Endodermal cell (in vitro differentiated cells): Measurements from ENCODE around the gene CDHR3. TPM values are rescaled to one million over a fixed set of nuclear protein-coding genes. Genes with fewer than 3 reads are reported as not detected.
A peak's percentile ranks its signal among the peaks of the same experiment; 100 is the strongest.

Source experiments
- DNase-seq: peaks from one replicate; pipeline ENCODE4 v3.0.0-alpha.2; 2017
- H3K27ac ChIP-seq: 2 replicates; pipeline ENCODE4 v1.5.1; 2013; ENCODE audit warnings: mild to moderate bottlenecking, low read depth, low read length, moderate library complexity
- H3K27me3 ChIP-seq: 2 replicates; pipeline ENCODE4 v1.6.1; 2013; ENCODE audit warnings: mild to moderate bottlenecking, low read length, moderate library complexity; ENCODE audit not compliant: insufficient read depth, control insufficient read depth, poor library complexity, severe bottlenecking
- H3K36me3 ChIP-seq: 2 replicates; pipeline ENCODE4 v1.7.0; 2013; ENCODE audit warnings: mild to moderate bottlenecking, low read length, moderate library complexity; ENCODE audit not compliant: control insufficient read depth, insufficient read depth
- H3K4me1 ChIP-seq: one replicate; pipeline ENCODE4 v1.7.0; 2013; ENCODE audit warnings: low read length; ENCODE audit not compliant: control insufficient read depth, insufficient read depth
- H3K4me3 ChIP-seq: 2 replicates; pipeline ENCODE4 v1.5.1; 2013; ENCODE audit warnings: mild to moderate bottlenecking, low read length, moderate library complexity
- H3K9ac ChIP-seq: 2 replicates; pipeline ENCODE4 v1.6.1; 2013; ENCODE audit warnings: mild to moderate bottlenecking, low read length, moderate library complexity; ENCODE audit not compliant: poor library complexity, severe bottlenecking; ENCODE audit errors: extremely low read depth
- H3K9me3 ChIP-seq: 2 replicates; pipeline ENCODE4 v1.6.1; 2013; ENCODE audit warnings: mild to moderate bottlenecking, low read length, moderate library complexity; ENCODE audit not compliant: control insufficient read depth
- H3K27ac Mint-ChIP-seq: 2 replicates; pipeline ENCODE4 v1.8.0; 2020; ENCODE audit warnings: mixed read lengths
- H3K27me3 Mint-ChIP-seq: 2 replicates; pipeline ENCODE4 v1.8.0; 2021; ENCODE audit warnings: mild to moderate bottlenecking, mixed read lengths; ENCODE audit not compliant: insufficient read depth
- H3K36me3 Mint-ChIP-seq: 2 replicates; pipeline ENCODE4 v1.8.0; 2020; ENCODE audit warnings: low read depth, mixed read lengths
- H3K4me1 Mint-ChIP-seq: 2 replicates; pipeline ENCODE4 v1.8.0; 2020; ENCODE audit warnings: mixed read lengths
- H3K4me3 Mint-ChIP-seq: 2 replicates; pipeline ENCODE4 v1.8.0; 2020; ENCODE audit warnings: mild to moderate bottlenecking, moderate library complexity, mixed read lengths
- H3K9me3 Mint-ChIP-seq: 2 replicates; pipeline ENCODE4 v1.8.0; 2020; ENCODE audit warnings: mild to moderate bottlenecking, mixed read lengths
- CTCF ChIP-seq: fragments of 200-600 bp; sonication (generic); conservative IDR thresholded peaks from 2 replicates; pipeline ENCODE4 v1.5.0; 2021; ENCODE audit warnings: antibody characterized with exemption, mild to moderate bottlenecking
- WGBS, 2 experiments: methylation state at CpG; one replicate each; pipeline versions ENCODE4 v1.1.5 to v1.1.7; 2013; ENCODE audit warnings: missing lambda C conversion rate in 2 of 2, mixed read lengths in 1 of 2; ENCODE audit not compliant: insufficient coverage in 1 of 2, insufficient read length in 1 of 2; 5-methylcytosine and 5-hydroxymethylcytosine counted together
- total RNA-seq, 2 donors: library from RNA; stranded (reverse); fragmentation: NEBNext Ultra II Directional in 1 of 2; extraction: Animal tissue kit (Norgen Biotek cat#: 25700) in 1 of 2; gene quantifications; 2 replicates in 1 of 2; 3 replicates in 1 of 2; pipeline ENCODE4 v1.2.1, GENCODE V29; 2021

The CDHR3 gene
- total RNA-seq, 2 donors from 2014 or later: 7.5 to 16.1 TPM

GRCh38 chr7:105974471-105974870 is 11.4 kb downstream of the CDHR3 start:
- H3K9ac ChIP-seq: no peak overlapping the region
- no peak for TF ChIP-seq CTCF
- H3K9me3 ChIP-seq: no peaks in the 10 kb centered on the region

GRCh38 chr7:105975770-105976417 is 12.8 kb downstream of the CDHR3 start:
- 85 to 96% methylated on average over 3 to 8 of the region's 8 CpGs for WGBS, 2 experiments

More at GRCh38 chr7:105974471-105974870, 11.4 kb downstream of the CDHR3 start:
- no peak overlapping the region for H3K27ac ChIP-seq
- WGBS, 2 experiments: 82 to 100% methylated on average over 2 to 5 of the region's 5 CpGs
- no peaks in the 10 kb centered on the region for H3K36me3 ChIP-seq
- Mint-ChIP-seq H3K27me3 (peaks cover 6% of the 10 kb centered on the region), H3K36me3 (no peaks in the 10 kb centered on the region), H3K4me3 (no peak overlapping the region), H3K4me1 (peaks cover 19% of the 10 kb centered on the region), H3K27ac (no peak overlapping the region), H3K9me3 (peaks cover 2% of the 10 kb centered on the region)
- DNase-seq: peak; percentile 61
- no peaks in the 10 kb centered on the region for H3K4me1 ChIP-seq
- H3K4me3 ChIP-seq: no peak overlapping the region
- no peaks in the 10 kb centered on the region for H3K27me3 ChIP-seq

GRCh38 chr7:105976868-105977267 is 13.8 kb downstream of the CDHR3 start:
- Histone ChIP-seq H3K4me1 (no peaks in the 10 kb centered on the region), H3K27ac (no peak overlapping the region), H3K9ac (no peak overlapping the region), H3K36me3 (no peaks in the 10 kb centered on the region), H3K27me3 (no peaks in the 10 kb centered on the region), H3K9me3 (no peaks in the 10 kb centered on the region), H3K4me3 (no peak overlapping the region)
- peak; percentile 20 for DNase-seq
- H3K4me1 Mint-ChIP-seq: peaks cover 22% of the 10 kb centered on the region
- H3K27ac Mint-ChIP-seq: no peak overlapping the region
- no peaks in the 10 kb centered on the region for H3K9me3 Mint-ChIP-seq
- H3K27me3 Mint-ChIP-seq: peaks cover 2% of the 10 kb centered on the region
- H3K36me3 Mint-ChIP-seq: no peaks in the 10 kb centered on the region
- WGBS, 2 experiments: 85 to 93% methylated on average over 3 to 4 of the region's 4 CpGs
- TF ChIP-seq CTCF: no peak
- H3K4me3 Mint-ChIP-seq: no peak overlapping the region

More at GRCh38 chr7:105975770-105976417, 12.8 kb downstream of the CDHR3 start:
- H3K4me1 ChIP-seq: no peaks in the 10 kb centered on the region
- H3K4me1 Mint-ChIP-seq: peaks cover 19% of the 10 kb centered on the region
- H3K9ac ChIP-seq: no peak overlapping the region
- H3K4me3 Mint-ChIP-seq: no peak overlapping the region
- H3K9me3 Mint-ChIP-seq: no peaks in the 10 kb centered on the region
- H3K27me3 Mint-ChIP-seq: peaks cover 5% of the 10 kb centered on the region
- no peaks in the 10 kb centered on the region for H3K36me3 Mint-ChIP-seq
- H3K9me3 ChIP-seq: no peaks in the 10 kb centered on the region
- H3K27me3 ChIP-seq: no peaks in the 10 kb centered on the region
- TF ChIP-seq CTCF: no peak
- no peaks in the 10 kb centered on the region for H3K36me3 ChIP-seq
- DNase-seq: peak; percentile 56
- H3K27ac Mint-ChIP-seq: no peak overlapping the region
- H3K27ac ChIP-seq: no peak overlapping the region
- no peak overlapping the region for H3K4me3 ChIP-seq
